ENCODE measurements around the gene XCL1. TPM values are rescaled to one million over a fixed set of nuclear protein-coding genes. Genes with fewer than 3 reads are reported as not detected.

The XCL1 gene
- total and polyA plus RNA-seq, 10 donors = 0.51 to 3.6 (median 1.4) TPM

DNA sequence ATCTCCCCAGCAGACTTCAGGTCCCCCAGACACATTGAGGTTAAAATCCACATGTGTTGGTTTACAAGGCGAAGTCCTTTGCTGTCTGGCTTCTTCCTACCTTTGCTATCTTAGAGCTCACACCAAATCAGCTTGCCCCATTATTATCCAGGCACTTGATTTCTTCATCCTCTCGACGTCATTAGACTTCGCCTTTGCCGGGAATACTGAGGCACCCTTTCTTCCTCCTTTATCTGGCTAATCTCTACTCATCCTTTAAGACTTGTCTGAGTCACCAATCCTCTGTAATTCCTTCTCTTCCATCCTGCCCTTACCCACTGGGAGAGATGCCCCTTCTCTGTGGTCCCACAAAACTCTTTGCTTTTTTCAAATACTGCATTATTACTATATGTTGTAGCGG, 23.4 kb upstream of the XCL1 start:
- DNase-seq = no peak
- H3K27me3 ChIP-seq (replicated peaks in 1 of 7) = no peaks in the 10 kb centered on the region
- TF ChIP-seq, protein P1, sequence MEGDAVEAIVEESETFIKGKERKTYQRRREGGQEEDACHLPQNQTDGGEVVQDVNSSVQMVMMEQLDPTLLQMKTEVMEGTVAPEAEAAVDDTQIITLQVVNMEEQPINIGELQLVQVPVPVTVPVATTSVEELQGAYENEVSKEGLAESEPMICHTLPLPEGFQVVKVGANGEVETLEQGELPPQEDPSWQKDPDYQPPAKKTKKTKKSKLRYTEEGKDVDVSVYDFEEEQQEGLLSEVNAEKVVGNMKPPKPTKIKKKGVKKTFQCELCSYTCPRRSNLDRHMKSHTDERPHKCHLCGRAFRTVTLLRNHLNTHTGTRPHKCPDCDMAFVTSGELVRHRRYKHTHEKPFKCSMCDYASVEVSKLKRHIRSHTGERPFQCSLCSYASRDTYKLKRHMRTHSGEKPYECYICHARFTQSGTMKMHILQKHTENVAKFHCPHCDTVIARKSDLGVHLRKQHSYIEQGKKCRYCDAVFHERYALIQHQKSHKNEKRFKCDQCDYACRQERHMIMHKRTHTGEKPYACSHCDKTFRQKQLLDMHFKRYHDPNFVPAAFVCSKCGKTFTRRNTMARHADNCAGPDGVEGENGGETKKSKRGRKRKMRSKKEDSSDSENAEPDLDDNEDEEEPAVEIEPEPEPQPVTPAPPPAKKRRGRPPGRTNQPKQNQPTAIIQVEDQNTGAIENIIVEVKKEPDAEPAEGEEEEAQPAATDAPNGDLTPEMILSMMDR (IDR thresholded peaks at IDR 0.05 in 8 of 11, conservative IDR thresholded peaks at IDR 0.05 in 3 of 11) = no peak
- TF ChIP-seq POLR2A (IDR thresholded peaks at IDR 0.05) = no peak
- no peak for TF ChIP-seq POLR2AphosphoS5 (IDR thresholded peaks at IDR 0.05)

DNA sequence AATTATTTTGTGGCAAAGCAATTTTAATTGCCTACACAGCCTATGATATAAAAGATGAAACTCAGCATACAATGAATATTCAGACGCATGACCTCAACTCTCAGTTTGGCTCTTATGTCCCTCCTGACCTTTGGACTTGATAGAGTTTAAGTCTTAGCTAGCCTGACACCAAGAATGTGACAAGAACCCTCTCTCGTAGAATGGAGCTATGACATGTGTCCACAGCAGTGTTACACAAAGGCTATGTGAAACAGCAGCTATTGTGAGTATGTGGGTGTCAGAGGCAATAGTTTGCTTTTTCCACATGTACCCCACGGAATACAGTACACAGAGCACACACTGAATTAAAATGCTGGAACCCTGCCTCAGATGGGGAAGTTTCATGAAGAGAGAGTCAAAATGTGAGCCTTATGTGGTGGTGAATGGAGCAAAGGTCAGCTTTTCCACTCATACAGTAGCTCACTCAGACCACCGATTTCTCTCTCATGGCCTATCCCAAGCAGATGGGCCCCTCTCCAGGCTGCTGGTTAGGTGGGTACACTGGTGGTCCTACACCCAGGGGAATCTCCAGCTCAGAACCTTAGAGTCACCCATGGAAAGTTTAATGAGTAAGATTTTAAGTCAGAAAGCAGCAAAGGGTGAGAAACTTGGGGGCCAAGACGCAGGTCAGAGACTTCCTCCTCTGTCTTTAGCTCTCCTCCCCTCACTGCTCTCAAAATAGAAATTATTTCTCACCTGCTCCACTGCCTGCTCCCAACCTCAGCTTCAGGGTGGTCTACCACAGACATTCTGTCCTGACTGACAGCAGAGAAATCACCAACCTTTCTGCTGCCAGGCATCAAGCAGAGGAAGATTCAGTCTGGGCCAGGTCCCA, 22.5 kb upstream of the XCL1 start:
- Histone ChIP-seq H3K27me3 (replicated peaks in 1 of 7) (no peaks in the 10 kb centered on the region), H3K27ac (peak overlapping the region in 4 of 8 donors; percentile 10 to 75 (median 44)), H3K4me3 (no peak overlapping the region), H3K36me3 (no peaks in the 10 kb centered on the region), H3K4me1 (peaks cover 0 to 11% (median 0%) of the 10 kb centered on the region in 6 donors), H3K9me3 (peaks cover 0 to 10% (median 0%) of the 10 kb centered on the region in 8 donors)
- 60 to 72% (median 69%) methylated on average over 5 of the region's 5 CpGs for WGBS, 5 donors
- no peak for DNase-seq
- TF ChIP-seq POLR2AphosphoS5 (IDR thresholded peaks at IDR 0.05) (no peak), POLR2A (IDR thresholded peaks at IDR 0.05) (no peak)
- TF ChIP-seq, protein P1 (IDR thresholded peaks at IDR 0.05 in 8 of 11, conservative IDR thresholded peaks at IDR 0.05 in 3 of 11) = no peak
- intact Hi-C loops (cut with DNase I; ENCODE audit: low total_unique reads) = no loop called here

More for the DNA sequence above, 23.4 kb upstream of the XCL1 start:
- WGBS, 5 donors = 76 to 93% (median 89%) methylated on average over 6 of the region's 6 CpGs
- Histone ChIP-seq H3K36me3 (no peaks in the 10 kb centered on the region), H3K4me3 (no peak overlapping the region), H3K4me1 (peaks cover 0 to 11% (median 0%) of the 10 kb centered on the region in 6 donors), H3K27ac (no peak overlapping the region), H3K9me3 (peaks cover 0 to 10% (median 0%) of the 10 kb centered on the region in 8 donors)
- intact Hi-C loops (cut with DNase I; ENCODE audit: low total_unique reads) = no loop called here

DNA sequence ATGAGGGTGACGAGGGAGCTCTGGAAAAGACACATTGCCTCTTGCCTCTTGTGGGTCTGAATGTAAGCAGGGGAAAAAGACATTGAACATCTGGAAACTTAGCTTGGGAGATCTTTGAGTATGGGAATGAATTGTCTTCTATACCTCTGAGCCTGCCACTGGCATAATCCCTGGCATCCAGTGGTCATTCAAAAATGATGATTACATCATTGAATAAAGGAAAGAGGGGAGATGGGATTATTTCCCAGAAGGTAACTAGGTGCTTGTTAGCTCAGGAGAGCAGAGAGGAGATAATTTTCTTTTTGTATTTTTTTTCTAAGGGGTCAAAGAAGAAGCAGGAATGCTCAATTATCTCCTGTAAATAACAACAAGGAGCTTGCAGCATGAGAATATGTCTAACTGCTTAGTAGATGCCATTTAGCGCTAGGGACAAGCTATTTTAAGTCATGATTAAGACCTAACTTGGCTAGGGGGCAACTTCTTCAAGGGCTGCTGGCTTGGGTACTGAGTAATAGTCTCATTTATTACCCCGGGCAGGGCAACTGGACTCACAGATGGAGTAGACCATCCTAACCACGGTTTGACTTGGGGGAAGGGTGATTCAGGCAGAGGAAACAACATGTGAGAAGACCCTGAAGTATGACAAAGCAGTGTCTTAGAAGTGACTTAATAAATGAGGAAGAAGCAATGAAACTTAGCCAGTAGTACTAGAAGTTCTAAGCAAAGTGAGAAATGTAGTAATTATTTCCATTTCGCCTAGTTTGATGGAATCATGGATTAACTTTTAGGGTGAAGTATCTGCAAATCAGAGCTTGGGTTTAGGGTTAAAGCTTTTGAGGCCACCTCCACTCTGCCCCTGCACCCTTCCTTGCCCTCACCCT, 21.6 kb upstream of the XCL1 start:
- TF ChIP-seq POLR2A (IDR thresholded peaks at IDR 0.05) (no peak), POLR2AphosphoS5 (IDR thresholded peaks at IDR 0.05) (no peak)
- TF ChIP-seq, protein P1 (IDR thresholded peaks at IDR 0.05 in 8 of 11, conservative IDR thresholded peaks at IDR 0.05 in 3 of 11) = no peak
- H3K9me3 ChIP-seq = peaks cover 0 to 4% (median 0%) of the 10 kb centered on the region in 8 donors
- intact Hi-C loops (cut with DNase I; ENCODE audit: low total_unique reads) = no loop called here
- 51 to 70% (median 61%) methylated on average over 5 of the region's 5 CpGs for WGBS, 5 donors
- H3K27me3 ChIP-seq (replicated peaks in 1 of 7) = no peaks in the 10 kb centered on the region
- no peaks in the 10 kb centered on the region for H3K36me3 ChIP-seq
- H3K4me3 ChIP-seq = no peak overlapping the region
- DNase-seq = no peak
- H3K4me1 ChIP-seq = peaks cover 0 to 11% (median 0%) of the 10 kb centered on the region in 6 donors
- peak overlapping the region in 4 of 8 donors; percentile 10 to 75 (median 44) for H3K27ac ChIP-seq
